ENCODE data around the gene SLC25A43. TPM values are rescaled to one million over a fixed set of nuclear protein-coding genes. Genes with fewer than 3 reads are reported as not detected.
A peak's percentile ranks its signal among the peaks of the same experiment; 100 is the strongest.
"Not testable (repeated sequence)": the region's sequence is repeated elsewhere in the genome, so short reads cannot be mapped to it uniquely, and the experiment has no call there.

Gene SLC25A43
- 7.5 and 13.2 TPM in 2 replicates for polyA plus RNA-seq (2012; rRNA removed)
- polyA plus RNA-seq (2012; cell fraction: cytosol; rRNA removed) = 17.8 TPM in 2 replicates
- 6.0 and 8.5 TPM in 2 replicates for polyA plus RNA-seq (2012; cell fraction: nucleus; rRNA removed)

DNA sequence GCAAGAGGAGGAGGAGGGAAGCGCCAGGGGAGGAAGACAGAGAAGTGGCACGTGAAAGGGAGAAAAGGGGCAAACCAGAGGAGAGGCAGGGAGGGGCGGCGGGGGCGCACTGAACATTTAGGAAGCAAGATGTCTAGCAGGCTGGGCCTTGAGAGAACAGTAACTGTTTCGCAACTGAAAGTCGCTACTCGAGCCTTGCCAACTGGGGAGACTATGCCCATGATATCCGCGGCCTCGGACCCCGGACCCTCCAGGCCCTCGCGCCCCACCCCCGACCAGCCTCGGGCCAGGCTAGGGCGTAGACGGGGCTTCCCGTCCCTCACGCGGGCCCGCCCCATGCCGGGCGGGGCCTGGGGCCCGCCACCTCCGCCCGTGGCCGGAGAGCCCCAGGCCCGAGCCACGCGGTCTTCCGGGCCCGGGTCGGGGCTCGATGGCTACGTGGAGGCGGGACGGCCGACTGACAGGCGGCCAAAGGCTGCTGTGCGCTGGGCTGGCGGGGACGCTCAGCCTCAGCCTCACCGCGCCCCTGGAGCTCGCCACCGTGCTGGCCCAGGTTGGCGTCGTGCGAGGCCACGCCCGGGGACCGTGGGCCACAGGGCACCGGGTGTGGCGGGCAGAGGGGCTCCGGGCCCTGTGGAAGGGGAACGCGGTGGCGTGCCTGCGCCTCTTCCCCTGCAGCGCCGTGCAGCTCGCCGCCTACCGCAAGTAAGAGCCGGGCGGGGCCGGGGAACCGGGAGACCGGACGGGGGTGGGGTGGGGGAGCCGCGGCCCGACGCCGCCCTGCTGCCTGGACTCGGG lies at the start of gene SLC25A43:
Gene SLC25A43, plus strand, starts transcription at position 363 of the 798 bp plus-strand sequence. Its CDS starts 68 bp downstream, at position 431.
- DNase-seq = peak; percentile 69
- Histone ChIP-seq H2AFZ (ENCODE audit: low read depth) (peak within 1 kb of the TSS; percentile 96), H4K20me1 (ENCODE audit: insufficient read depth) (no peaks in the 10 kb centered on the region), H3K9ac (peak within 1 kb of the TSS; percentile 73), H3K9me3 (no peaks in the 10 kb centered on the region), H3K79me2 (ENCODE audit: insufficient read depth) (peaks cover 11% of the 10 kb centered on the region; the same call in 1 of the 2 replicates), H3K27ac (ENCODE audit: low read depth in 2 of 2, low read length in 1 of 2) (no peak within 1 kb of the TSS), H3K4me1 (ENCODE audit: control insufficient read depth in 1 of 2, insufficient read depth in 2 of 2, low read depth in 1 of 2, low read length in 1 of 2) (no peaks in the 10 kb centered on the region), H3F3A (replicated peaks; ENCODE audit: insufficient read depth) (no peaks in the 10 kb centered on the region), H3K27me3 (ENCODE audit: insufficient read depth) (peaks cover 5% of the 10 kb centered on the region; the same call in 1 of the 2 replicates), H3K4me3 (ENCODE audit: low read depth in 2 of 2, low read length in 1 of 2) (peak within 1 kb of the TSS; percentile 51 to 64), H3K36me3 (replicated peaks in 1 of 2; ENCODE audit: control insufficient read depth in 1 of 2, insufficient read depth in 2 of 2, low read length in 1 of 2) (no peaks in the 10 kb centered on the region), H3K9me2 (no peaks in the 10 kb centered on the region), H3K4me2 (peak within 1 kb of the TSS; percentile 74)
- no peak for TF ChIP-seq SMC3 (IDR thresholded peaks at IDR 0.05; ENCODE audit: low read depth, low read length)
- TF ChIP-seq, protein P1, sequence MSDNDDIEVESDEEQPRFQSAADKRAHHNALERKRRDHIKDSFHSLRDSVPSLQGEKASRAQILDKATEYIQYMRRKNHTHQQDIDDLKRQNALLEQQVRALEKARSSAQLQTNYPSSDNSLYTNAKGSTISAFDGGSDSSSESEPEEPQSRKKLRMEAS (IDR thresholded peaks at IDR 0.05; ENCODE audit: low read depth) = peak; percentile 24; the same call in 1 of the 2 replicates
- 3% methylated on average over 9 of the region's 77 CpGs for WGBS (ENCODE audit: low lambda C conversion rate)
- CTCF ChIA-PET = no interaction called here
- POLR2A ChIA-PET = no interaction called here

DNA sequence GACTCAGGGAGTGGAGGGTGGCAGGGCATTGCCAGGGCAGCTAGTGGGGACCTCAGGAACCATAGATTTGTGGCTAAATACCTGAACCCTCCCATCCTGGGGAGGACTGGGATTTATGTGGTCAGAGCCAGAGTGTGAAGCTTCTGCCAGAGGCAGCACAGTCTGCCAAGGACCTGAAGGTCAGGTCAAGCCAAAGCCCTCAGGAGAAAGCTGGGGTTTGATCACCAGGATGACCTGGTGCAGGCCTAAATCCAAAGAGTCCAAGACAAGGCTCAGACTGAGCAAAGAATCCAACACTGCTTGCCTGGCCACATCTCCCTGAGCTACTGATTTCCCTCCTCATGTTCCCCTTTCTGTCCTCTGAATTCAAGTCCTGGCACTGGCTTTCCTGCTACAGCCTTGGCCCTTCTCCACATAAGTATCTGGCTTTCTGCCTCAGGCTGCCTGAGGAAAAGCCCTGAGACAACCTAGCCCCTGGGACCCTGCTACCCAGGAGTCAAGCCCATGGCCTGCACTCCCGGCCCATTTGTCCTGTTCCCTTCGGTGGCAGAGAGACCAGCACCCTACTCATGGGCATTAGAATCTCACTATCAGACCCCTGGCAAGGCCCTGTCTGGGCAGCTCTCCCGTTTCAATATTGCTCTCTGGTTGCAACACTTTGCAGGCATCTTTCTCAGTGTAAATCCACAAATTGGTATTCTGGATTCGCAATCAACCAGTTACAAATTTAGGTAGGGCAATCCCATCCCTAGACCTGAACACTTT lies 39.3 kb upstream of the SLC25A43 start:
- no peaks in the 10 kb centered on the region for H3K79me2 ChIP-seq (ENCODE audit: insufficient read depth)
- POLR2A ChIA-PET = no interaction called here
- WGBS (ENCODE audit: low lambda C conversion rate) = 36% methylated on average over 3 of the region's 4 CpGs

DNA sequence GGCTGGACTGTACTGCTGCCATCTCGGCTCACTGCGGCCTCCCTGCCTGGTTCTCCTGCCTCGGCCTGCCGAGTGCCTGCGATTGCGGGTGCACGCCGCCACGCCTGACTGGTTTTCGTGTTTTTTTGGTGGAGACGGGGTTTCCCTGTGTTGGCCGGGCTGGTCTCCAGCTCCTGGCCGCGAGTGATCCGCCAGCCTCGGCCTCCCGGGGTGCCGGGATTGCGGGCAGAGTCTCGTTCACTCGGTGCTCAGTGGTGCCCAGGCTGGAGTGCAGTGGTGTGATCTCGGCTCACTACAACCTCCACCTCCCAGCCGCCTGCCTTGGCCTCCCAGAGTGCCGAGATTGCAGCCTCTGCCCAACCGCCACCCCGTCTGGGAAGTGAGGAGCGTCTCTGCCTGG lies 37.7 kb upstream of the SLC25A43 start:
- peaks cover 14% of the 10 kb centered on the region; the same call in 1 of the 2 replicates for H3K27me3 ChIP-seq (ENCODE audit: insufficient read depth)
- H3K9me3 ChIP-seq; POLR2A ChIA-PET; H3K27ac ChIP-seq (ENCODE audit: low read depth in 2 of 2, low read length in 1 of 2); H3K36me3 ChIP-seq (replicated peaks in 1 of 2; ENCODE audit: control insufficient read depth in 1 of 2, insufficient read depth in 2 of 2, low read length in 1 of 2); H2AFZ ChIP-seq (ENCODE audit: low read depth); H3K4me2 ChIP-seq; CTCF ChIA-PET; H3F3A ChIP-seq (replicated peaks; ENCODE audit: insufficient read depth); DNase-seq; H3K79me2 ChIP-seq (ENCODE audit: insufficient read depth); H3K4me1 ChIP-seq (ENCODE audit: control insufficient read depth in 1 of 2, insufficient read depth in 2 of 2, low read depth in 1 of 2, low read length in 1 of 2); H3K9ac ChIP-seq; H3K4me3 ChIP-seq (ENCODE audit: low read depth in 2 of 2, low read length in 1 of 2); H4K20me1 ChIP-seq (ENCODE audit: insufficient read depth); H3K9me2 ChIP-seq: not testable (repeated sequence)
- WGBS (ENCODE audit: low lambda C conversion rate) = no CpG with 5 or more reads among the region's 27 CpGs

More for the DNA sequence above, 39.3 kb upstream of the SLC25A43 start:
- H2AFZ ChIP-seq (ENCODE audit: low read depth) = no peak overlapping the region
- H3K4me1 ChIP-seq (ENCODE audit: control insufficient read depth in 1 of 2, insufficient read depth in 2 of 2, low read depth in 1 of 2, low read length in 1 of 2) = no peaks in the 10 kb centered on the region
- H3K9me2 ChIP-seq = no peaks in the 10 kb centered on the region
- H4K20me1 ChIP-seq (ENCODE audit: insufficient read depth) = no peaks in the 10 kb centered on the region
- H3K27me3 ChIP-seq (ENCODE audit: insufficient read depth) = peaks cover 6% of the 10 kb centered on the region; the same call in 1 of the 2 replicates
- no peaks in the 10 kb centered on the region for H3K9me3 ChIP-seq
- no peak overlapping the region for H3K4me2 ChIP-seq
- no peaks in the 10 kb centered on the region for H3K36me3 ChIP-seq (replicated peaks in 1 of 2; ENCODE audit: control insufficient read depth in 1 of 2, insufficient read depth in 2 of 2, low read length in 1 of 2)
- CTCF ChIA-PET = no interaction called here
- TF ChIP-seq MEF2A (IDR thresholded peaks at IDR 0.05; ENCODE audit: borderline replicate concordance, low read depth) (no peak), NFIC (IDR thresholded peaks at IDR 0.05; ENCODE audit: borderline replicate concordance) (no peak), TAF1 (IDR thresholded peaks at IDR 0.05; ENCODE audit: borderline replicate concordance, low read depth, low read length) (no peak), NRF1 (IDR thresholded peaks at IDR 0.05; ENCODE audit: low read depth, low read length) (no peak), RCOR1 (IDR thresholded peaks at IDR 0.05; ENCODE audit: low read length) (no peak), SMC3 (IDR thresholded peaks at IDR 0.05; ENCODE audit: low read depth, low read length) (no peak), FOSL2 (IDR thresholded peaks at IDR 0.05; ENCODE audit: borderline replicate concordance, low read depth) (no peak), JUND (IDR thresholded peaks at IDR 0.05) (no peak), IRF3 (IDR thresholded peaks at IDR 0.05; ENCODE audit: low read depth, low read length) (no peak)
- TF ChIP-seq, protein P2, sequence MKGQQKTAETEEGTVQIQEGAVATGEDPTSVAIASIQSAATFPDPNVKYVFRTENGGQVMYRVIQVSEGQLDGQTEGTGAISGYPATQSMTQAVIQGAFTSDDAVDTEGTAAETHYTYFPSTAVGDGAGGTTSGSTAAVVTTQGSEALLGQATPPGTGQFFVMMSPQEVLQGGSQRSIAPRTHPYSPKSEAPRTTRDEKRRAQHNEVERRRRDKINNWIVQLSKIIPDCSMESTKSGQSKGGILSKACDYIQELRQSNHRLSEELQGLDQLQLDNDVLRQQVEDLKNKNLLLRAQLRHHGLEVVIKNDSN (IDR thresholded peaks at IDR 0.05; ENCODE audit: borderline replicate concordance, low read depth) = no peak
- no peak for DNase-seq
- H3K9ac ChIP-seq = no peak overlapping the region
- no peak overlapping the region for H3K4me3 ChIP-seq (ENCODE audit: low read depth in 2 of 2, low read length in 1 of 2)
- H3K27ac ChIP-seq (ENCODE audit: low read depth in 2 of 2, low read length in 1 of 2) = no peak overlapping the region
- no peaks in the 10 kb centered on the region for H3F3A ChIP-seq (replicated peaks; ENCODE audit: insufficient read depth)

DNA sequence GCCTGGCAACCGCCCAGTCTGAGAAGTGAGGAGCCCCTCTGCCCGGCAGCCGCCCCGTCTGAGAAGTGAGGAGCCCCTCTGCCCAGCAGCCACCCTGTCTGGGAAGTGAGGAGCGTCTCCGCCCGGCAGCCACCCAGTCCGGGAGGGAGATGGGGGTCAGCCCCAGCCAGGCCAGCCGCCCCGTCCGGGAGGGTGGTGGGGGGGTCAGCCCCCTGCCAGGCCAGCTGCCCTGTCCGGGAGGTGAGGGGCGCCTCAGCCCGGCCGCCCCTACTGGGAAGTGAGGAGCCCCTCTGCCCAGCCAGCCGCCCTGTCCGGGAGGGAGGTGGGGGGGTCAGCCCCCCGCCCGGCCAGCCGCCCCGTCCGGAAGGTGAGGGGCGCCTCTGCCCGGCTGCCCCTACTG lies 37.1 kb upstream of the SLC25A43 start:
- H3K4me1 ChIP-seq (ENCODE audit: control insufficient read depth in 1 of 2, insufficient read depth in 2 of 2, low read depth in 1 of 2, low read length in 1 of 2); H3K79me2 ChIP-seq (ENCODE audit: insufficient read depth); H3K9me2 ChIP-seq; DNase-seq; H3K9ac ChIP-seq; H3K36me3 ChIP-seq (replicated peaks in 1 of 2; ENCODE audit: control insufficient read depth in 1 of 2, insufficient read depth in 2 of 2, low read length in 1 of 2); H2AFZ ChIP-seq (ENCODE audit: low read depth); H3K4me2 ChIP-seq; H3K4me3 ChIP-seq (ENCODE audit: low read depth in 2 of 2, low read length in 1 of 2); H3K9me3 ChIP-seq; H4K20me1 ChIP-seq (ENCODE audit: insufficient read depth); POLR2A ChIA-PET; H3F3A ChIP-seq (replicated peaks; ENCODE audit: insufficient read depth); CTCF ChIA-PET; H3K27ac ChIP-seq (ENCODE audit: low read depth in 2 of 2, low read length in 1 of 2): not testable (repeated sequence)
- H3K27me3 ChIP-seq (ENCODE audit: insufficient read depth) = peaks cover 14% of the 10 kb centered on the region; the same call in 1 of the 2 replicates
- 82% methylated on average over 3 of the region's 24 CpGs for WGBS (ENCODE audit: low lambda C conversion rate)
